Ovary (tissue), 3 donors: ENCODE measurements around the gene GPN2.

Experiments
- CTCF ChIP-seq, 3 donors: fragments of 450-650 bp in 2 of 3; fragments of 200-600 bp in 1 of 3; IDR thresholded peaks; one replicate each; pipeline versions ENCODE4 v1.5.1 to v1.8.0; 2016 to 2022; ENCODE audit warnings: antibody characterized with exemption in 3 of 3, mild to moderate bottlenecking in 1 of 3
- POLR2A ChIP-seq: fragments of 450-650 bp; IDR thresholded peaks from one replicate; pipeline ENCODE4 v1.6.1; 2017; ENCODE audit warnings: antibody characterized with exemption, mild to moderate bottlenecking, moderate library complexity
- donor health status: DM: no; HTN: no; CAD: no.

- TF ChIP-seq CTCF (IDR thresholded peaks at IDR 0.05) (peak in 1 of 3 donors; percentile 18), POLR2A (peak; percentile 51)
These were observed 25.2 kb downstream of the GPN2 start for GRCh38 chr1:26864610-26865480.
